ENCODE results near the gene C3orf18.

The C3orf18 gene

DNA sequence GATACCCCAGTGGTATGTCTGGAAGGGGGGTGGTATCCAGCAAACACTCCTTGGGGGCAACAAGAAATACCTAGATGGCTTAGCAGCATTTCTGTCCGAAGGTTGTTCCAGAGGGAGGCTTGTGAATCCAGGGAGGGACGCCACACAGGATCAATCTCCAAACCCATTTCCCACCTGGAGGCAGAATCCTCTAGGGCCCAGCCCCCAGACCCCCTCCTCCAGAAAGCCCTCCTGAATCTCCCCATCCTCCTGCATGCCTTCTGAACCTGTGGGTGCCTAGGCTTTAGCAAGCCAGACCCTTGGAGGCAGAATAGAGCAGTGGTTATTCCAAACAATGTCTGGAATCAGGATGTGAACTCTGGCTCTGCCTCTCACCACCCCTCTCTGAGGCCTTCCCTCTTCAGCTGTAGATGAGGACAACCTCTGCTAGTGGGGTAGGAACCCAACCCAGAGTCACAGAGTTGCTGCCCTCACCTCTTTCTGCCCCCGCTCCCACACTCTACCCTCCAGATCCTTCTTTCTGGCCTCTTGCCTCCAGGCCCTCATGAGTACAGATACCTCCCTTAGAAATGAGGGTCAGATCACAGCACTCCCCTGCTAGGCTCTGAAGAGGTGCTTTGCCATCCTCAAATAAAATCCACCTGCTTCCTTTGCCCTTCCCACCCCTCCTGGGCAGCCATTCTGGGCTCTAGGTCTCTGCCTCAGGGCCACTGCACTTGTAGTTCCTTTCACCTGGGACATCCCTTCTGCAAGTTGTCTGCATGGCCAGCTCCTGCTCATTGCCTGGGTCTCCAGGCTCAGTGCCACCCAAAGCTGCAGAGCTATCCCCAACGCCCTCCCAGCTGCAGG is 35.9 kb upstream of the C3orf18 start:
- no peak for DNase-seq

DNA sequence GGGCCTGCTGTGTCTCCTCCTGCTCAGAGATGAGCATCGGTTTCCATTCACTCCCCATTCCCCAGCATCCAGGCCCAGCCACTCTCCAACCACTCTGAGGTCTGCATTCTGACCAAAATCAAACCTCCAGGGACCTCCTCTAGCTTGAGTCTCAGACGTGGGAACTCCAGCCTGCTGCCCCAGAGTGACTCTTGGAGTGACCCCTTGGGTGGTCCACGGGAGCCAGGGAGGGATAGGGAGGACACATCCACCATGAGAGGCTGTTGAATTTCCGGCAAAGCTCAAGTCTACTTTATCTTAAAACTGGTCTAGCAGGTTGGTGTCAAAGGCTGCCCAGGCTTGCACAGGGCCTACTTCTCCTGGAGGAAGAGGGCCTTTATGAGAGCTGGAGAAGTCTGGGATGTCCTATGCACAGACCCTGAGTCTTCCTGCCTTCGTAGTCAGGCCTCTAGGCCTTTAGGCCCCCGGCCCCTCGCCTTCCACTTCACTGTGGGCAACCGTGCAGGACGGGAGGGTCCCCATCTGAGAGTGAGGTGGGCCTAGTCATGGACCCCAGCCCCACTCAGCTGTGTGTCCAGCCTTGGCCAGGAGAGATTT is 35.1 kb upstream of the C3orf18 start:
- DNase-seq = no peak

DNA sequence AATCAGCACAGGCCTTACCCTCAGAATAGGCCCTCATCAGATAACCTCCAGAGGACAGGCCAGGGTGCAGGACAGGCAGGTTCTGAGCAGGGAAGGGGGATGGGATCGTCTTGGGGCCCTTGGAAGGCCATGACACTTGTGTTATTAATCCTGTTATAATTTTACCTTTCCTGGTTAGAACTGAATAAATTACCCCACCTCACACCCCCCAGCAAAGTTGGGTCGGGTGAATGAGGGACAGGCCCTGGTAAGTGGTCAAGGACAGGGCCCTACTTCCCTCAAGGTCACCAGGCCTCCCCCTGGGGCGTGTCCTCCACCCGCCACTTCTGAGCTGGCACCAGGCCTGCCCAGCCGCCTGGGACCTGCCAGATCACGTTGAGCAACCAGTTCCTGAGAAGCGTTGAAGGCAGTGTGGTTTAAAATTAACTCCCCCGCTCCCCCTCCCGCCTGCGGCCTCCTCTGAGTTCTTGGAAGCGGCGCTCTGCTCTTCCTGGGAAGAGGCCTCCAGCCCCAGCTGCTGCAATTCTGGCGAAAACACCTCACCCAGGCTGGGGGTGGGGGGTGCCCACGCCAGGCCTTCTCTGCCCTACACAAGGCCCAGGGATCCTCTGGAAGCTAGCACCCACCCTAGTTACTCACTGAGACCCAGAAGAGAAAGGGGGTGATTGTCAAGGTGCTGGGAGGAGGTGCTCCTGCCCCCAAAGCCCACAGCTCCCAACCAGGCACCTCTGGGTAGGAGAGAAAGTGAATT is 33.5 kb upstream of the C3orf18 start:
- peak; percentile 94 for DNase-seq

DNA sequence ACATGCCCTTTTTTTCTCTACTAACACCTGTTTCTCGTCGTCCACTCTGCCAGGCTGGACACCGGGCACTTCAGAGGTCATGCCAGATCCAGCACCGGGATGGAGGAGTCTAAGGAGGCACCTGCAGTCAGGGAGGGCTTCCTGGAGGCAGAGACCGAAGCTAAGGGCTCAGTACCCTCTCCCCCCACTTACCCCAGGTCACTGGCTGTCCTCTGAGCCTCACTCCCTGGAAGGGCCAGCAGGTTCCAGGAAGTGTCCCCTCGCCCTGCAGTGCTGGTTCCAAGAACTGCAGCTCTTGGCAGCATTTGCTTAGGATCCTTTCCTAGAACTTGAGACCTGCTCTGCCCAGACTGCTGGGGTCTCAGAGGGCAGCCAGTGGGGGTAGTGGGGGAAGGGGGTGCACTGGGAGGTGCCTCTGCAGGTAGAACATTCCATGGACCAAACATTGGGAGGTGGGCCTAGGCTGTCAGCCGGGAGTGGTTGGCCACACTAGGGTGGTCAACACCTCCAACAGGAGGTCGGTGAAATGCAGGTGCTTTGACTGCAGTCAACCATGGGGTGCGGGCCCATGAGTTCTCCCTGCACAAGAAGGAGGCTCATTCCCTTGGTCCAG is 32.7 kb upstream of the C3orf18 start:
- DNase-seq = no peak

DNA sequence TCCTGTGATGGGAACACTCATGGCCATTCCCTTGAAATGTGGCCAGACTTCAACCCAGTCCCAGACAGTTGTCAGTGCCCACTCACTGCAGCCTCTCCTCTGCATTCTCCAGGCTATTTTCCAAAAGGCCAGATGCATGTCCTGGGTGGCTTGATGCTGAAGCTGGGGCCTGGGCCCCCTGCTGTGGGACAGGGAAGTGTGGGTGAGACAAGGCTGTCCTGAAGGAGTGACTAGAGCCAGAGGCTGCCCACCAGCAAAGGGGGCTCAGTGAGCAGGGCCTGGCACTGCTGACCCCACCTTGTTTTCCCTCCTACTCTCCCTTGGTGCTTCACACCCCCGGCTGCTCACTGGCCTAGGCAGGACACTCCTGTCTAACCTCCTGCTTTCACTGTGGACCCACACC is 32.2 kb upstream of the C3orf18 start:
- no peak for DNase-seq

DNA sequence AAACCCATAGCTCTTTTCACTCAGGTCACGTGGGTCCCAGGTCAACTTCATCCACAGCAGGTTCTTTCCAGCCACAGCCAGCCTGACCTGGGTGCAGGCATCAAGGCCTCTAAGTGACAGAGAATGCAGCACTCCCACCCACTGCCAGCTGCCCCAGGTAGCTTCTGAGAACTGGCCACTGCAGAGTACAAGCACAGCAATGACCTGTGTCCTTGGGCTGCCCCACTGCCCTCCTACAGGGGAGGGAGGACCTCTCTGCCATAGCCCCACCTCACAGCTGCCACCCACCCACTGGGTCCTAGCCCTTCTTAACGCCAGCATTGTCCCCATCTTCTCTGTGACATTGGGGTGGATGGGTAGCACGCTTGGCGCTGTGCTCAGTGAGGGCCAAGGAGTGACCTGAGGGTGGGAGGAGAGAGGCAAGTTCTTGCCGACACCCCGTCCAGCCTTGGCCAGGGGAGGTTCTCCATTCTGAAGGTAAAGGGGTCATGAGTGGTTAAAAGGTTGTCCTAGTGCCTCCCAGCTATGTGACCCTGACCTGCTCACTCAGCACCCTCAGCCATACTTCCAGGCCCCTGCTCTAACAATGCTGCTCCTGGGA is 31.7 kb upstream of the C3orf18 start:
- no peak for DNase-seq

DNA sequence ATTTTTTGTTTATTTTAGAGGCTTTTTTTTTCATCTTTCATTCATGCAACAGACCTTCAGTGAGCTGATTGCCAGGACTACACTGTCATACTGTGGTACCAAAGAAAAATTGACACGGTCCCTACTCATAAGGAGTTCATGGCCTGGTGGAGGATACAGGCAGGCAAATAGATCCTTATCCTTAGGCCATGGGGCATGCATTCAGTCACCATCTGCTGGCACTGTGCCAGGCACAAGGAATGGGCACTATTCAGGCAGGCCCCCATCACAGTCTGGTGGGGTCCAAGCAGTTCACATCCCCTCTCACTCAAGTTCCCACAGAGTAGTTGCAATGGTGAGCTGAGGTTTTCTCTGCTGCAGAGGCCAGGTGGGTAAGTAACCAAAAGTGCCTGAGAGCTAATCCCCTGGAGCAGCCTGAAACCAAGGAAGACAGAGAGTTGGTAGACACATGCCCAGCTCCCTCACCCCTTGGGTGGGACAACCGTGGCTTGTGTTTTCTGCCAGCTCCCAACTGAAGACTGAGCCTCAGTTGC is 26.8 kb upstream of the C3orf18 start:
- DNase-seq = no peak

DNA sequence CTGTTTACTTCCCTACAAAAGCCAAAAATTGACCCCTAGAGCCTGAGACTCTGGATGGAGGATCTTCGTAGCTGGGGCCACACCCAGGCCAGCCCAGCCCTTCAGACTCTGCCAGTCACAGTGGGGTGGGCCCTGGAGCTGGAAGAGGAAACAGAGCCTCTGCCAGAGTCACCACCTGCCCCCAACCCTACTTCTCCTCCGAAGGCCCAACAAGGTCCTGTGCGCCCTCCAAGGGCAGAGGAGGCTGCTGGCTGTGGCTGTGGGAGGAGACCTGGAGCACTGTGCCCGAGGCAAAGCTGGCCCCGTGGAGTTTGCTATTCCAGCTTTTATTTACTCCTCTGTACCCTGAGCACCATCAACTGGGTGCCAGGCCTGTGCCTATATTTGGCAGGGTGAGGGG is 25.0 kb upstream of the C3orf18 start:
- DNase-seq = no peak

DNA sequence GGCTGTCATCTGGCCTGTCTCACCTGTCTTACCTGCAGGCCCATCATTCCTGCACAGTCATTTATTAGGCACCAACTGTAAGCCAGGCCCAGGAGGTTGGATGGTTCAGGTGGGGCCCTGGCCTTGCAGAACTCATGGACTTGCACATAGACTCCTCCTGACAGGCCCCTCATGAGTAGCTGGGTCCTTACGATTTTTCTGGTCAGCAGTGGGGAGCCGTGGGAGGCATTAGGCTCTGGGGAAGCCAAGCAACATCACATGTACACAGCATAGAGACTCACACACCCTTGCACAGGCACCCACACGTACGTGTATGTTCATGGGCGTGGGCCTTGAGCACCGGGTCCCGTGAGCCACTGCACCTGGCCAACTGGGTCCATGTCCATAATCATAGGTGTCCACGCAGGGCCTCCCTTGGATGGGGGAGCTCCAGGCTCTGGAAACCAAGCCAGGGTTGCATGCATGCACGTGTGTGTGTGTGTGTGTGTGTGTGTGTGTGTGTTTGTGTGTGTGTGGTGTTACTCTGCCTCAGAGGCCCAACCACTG is 23.7 kb upstream of the C3orf18 start:
- DNase-seq = no peak

DNA sequence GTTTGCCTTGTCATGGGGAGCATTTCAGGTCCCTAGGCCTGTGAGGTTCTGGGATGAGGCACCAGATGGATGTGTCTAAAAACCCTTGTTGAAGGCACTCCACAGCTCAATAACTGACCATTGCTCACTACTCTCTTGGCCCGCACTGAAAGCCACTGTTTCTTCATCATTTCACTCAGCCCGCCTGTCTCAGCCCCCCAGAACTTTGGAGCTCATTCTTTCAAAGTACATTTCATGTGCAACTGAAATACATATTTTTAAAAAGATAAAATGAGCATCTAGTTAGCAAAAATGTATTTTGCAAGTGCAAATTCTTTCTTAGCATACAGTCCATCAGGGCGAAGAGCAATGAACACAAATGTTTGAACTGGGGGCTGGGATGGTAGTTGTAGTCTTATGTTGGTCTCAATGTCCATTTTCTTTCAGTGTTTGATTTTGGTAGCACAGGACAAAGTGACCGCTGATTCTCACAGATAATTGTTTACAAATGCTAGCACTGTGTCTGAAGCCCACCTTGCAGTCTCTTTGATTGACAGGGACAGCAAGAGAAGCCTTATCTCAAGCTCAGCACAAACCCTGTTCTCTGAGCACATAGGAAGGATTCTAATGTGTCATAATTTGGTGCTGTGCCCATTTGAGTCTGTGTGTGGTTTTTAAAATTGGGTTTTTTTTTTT is 21.3 kb upstream of the C3orf18 start:
- no peak for DNase-seq

DNA sequence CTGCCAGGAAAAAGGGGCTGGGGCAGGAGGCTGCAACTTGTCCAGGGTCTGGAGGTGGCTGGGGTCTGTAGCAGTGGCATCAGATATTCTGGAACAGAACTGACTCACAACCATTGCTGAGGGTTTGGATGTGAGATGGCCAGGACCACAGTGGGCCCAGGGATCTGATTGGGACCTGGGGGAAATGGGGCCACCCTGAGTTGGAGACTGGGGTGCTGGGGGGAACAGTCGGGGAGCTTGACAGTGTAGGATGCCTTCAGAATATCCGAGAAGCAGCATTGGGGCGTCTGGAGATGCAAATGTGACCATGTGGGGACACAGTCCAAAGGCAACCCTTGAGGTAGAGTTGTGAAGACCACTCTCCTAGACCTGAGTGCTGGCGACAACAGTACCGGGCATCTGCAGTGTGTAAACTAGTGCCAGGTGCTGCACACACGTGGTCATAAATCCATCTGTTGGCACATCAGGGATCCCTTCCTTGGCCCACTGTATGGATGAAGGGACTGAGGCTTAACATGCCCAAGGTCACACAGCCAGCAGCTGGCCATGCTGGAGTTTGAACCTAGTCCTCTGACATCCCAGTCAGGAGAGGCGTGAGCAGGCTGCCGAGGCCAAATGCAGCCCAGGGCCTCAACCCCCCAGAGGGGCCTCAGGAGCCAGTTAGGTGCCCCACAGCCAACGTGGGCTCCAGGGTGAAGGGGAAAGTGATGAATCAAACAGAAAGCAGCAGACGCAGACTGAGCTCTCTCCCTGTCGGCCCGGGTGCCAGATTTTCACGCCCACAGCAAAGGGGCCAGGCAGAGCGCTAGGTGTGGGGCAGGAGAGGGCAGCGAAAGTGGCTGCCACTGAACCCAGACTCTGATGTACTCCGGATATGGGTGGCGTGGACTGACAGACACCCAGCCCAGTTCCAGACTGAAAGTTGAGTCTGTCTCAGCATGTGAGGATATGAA is 20.5 kb upstream of the C3orf18 start:
- DNase-seq = no peak

DNA sequence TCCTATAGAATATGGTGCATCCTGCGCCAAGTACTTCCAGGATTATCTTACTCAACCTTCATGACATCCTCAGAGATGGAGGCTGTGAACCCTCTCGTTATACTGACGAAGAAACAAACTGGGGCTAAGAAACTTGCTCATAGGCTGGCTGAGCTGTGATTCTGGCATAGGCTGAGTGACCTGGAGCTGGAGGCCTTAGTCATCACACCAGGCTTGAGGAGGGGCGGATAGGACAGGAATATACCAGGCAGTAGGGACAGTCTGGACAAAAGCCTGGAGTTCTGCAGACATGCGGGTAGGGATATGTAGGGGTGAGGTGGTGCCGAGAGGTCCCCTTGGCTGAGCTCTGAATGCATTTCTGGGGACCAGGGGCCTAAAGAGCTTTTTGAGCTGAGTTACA is 19.8 kb upstream of the C3orf18 start:
- no peak for DNase-seq

DNA sequence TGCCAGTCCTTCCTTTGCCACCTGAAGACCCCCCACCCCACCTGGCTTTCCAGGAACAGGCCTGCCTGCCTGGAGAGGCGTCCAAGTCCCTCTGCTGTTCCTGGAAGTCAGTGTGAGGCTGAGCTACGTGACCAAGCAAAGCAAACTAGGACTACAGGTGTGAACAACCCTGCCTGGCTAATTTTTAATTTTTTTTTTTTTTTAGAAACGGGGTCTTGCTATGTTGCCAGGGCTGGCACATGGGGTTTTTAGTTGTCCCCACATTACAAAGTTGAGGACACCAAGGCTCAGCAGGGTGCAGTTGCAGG is 19.2 kb upstream of the C3orf18 start:
- no peak for DNase-seq

DNA sequence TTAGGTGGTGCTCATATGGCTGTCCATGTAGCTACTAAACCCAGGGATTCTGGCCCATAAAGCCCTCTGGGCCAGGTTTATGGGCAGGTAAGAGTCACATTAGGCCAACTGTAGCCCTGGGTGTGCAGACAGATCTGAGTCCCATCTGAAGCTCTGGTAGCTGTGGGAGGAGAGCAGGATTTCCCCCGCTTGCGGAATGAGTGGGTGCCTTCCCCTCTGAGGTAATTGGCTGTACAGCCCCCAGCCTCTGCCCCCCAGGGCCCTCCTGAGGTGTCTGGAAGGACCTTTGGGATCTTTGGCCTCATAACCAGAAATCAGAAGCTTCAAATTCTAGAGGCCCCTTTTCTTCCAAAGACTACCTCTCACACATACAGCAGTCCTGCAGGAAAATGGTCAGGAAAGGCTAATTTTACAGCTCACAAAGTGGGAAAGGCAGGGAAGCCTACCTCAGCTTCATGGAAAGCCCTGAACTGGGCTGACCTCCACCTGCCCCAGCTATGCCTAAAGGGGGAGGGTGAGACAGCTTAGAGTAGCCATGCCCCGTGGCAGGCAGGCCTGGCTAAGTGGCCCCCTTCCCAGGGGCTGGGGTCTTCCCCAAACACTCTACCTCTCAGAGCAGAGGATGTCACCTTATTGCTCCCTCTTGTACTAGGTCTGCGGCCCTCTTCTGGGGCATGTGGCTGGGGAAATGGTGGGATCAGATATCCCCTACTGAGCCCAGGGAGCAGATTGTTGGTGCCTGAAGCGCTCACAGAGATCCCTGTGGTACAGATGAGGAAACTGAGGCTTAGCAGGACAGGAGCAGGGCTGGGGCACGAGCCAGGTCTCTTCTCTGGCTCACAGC is 18.6 kb upstream of the C3orf18 start:
- DNase-seq = no peak

DNA sequence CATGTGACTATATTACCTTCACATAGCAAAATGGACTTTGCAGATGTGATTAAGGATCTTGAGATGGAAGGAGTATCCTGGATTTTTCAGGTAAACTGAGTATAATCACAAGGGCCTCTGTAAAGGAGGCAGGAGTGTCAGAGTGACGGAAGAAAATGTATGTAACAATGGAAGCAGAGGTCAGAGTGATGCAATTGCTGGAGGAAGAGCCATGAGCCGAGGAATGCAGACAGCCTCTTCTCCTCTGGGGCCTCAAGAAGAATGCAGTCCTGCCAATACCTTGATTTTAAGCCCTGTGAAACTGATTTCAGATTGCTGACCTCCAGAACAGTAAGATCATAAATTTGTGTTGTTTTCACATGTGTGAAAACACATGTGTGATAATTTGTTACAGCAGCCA is 16.8 kb upstream of the C3orf18 start:
- DNase-seq = no peak

DNA sequence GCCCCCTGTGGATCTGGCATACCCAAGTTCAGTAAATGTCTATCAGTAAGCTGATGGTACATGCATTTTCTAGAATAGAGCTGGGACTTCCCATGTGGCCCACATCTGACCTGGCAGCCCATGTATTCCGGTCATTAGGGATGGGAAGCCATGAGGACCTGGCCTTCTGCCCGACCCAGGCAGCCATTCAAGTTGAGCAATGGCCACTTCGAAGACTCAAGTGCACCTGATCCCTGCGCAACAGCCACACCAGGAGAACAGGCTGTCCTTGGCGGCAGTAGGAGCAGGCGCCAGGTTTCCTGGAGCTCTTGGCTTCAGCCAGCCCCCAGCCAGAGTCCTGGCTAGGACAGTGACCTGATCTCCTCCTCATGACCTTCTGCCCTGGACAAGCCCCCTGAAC is 16.4 kb upstream of the C3orf18 start:
- DNase-seq = no peak

DNA sequence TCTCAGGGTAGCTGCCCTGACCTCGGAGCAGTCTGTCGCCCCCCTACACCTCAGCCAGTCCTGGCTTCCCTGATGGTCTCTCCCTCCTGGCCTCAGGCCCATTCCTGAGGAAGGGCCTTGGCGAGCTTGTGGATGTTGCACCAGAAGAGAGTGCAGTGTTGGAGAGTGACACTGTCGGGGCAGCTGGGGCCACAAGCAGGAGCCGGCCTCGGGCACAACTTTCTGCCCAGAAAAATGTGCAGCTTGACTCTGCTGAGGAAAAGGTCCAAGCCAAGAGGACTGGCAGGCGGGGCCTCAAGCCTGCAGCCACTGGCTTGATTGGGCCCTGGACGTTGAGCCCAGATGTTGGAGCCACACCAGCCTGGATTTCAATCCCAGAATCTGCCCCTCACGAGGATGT is 14.5 kb upstream of the C3orf18 start:
- DNase-seq = no peak

DNA sequence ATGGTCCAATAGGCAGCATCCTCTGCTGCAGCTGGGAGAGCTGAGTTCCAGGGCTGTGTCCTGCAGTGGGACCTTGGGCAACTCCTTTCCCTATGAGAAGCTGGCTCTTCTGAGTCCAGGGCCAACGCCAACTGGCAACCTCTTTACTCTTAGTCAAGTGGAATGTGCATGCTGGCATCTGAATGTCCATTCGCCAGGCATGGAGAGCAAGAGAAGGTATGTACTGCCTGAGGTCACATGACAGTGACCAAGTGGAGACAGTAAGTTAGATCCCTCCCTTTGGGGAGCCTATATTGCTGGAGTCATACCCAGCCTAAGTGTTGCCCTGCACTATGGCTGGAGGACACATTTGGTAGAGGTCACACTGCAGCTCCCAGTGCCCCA is 13.9 kb upstream of the C3orf18 start:
- DNase-seq = no peak

DNA sequence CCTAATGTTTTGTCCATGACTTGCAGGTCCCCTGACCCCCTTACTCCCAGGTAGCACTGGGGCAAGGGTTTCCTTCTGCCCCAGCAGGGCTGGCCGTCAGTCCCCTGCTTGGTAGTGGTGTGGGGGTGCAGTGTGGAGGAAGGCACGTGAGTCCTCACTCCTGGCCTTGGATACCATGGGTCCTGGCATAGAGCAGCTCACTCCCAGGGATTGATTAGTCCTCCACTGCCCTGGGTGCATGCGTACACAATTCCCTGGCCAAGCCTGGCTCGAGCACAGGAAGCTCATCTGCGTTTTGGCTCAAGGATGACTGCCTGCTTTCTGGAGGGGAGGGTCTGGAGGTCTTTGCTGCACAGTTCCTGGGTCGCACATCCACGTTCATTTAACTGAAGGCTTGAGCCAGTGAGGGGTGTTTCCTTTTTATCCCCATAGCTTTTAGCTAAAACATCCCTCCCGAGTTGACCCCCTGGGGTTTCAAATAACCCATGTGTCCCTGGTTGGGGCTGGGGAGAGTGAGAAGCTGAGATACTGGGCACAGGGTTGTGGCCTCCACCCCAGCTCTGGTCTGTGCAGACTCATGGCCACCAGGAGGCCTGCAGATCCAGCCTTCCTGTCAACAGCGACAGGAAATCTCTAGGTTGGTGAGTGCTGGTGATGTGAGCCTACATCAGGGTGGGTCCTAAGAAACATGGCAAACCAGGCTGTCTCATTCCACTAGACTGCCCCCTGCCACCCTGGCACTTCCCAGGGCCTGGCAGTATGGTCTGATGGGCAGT is 13.3 kb upstream of the C3orf18 start:
- no peak for DNase-seq

Data from right forelimb (tissue), 1 donor.